GM18951 (cell line): ENCODE measurements around the gene NSF.
"Not testable (repeated sequence)": the region's sequence is repeated elsewhere in the genome, so short reads cannot be mapped to it uniquely, and the experiment has no call there.

Experiments
- in situ Hi-C: fragments of 300-500 bp; cut with MboI; formaldehyde crosslinking; loops from one replicate; pipeline ENCODE4 v1.12.0; 2022; ENCODE audit warnings: low sequenced_read_pairs, mixed read lengths, inconsistent platforms; ENCODE audit not compliant: unreplicated experiment

Gene NSF

DNA sequence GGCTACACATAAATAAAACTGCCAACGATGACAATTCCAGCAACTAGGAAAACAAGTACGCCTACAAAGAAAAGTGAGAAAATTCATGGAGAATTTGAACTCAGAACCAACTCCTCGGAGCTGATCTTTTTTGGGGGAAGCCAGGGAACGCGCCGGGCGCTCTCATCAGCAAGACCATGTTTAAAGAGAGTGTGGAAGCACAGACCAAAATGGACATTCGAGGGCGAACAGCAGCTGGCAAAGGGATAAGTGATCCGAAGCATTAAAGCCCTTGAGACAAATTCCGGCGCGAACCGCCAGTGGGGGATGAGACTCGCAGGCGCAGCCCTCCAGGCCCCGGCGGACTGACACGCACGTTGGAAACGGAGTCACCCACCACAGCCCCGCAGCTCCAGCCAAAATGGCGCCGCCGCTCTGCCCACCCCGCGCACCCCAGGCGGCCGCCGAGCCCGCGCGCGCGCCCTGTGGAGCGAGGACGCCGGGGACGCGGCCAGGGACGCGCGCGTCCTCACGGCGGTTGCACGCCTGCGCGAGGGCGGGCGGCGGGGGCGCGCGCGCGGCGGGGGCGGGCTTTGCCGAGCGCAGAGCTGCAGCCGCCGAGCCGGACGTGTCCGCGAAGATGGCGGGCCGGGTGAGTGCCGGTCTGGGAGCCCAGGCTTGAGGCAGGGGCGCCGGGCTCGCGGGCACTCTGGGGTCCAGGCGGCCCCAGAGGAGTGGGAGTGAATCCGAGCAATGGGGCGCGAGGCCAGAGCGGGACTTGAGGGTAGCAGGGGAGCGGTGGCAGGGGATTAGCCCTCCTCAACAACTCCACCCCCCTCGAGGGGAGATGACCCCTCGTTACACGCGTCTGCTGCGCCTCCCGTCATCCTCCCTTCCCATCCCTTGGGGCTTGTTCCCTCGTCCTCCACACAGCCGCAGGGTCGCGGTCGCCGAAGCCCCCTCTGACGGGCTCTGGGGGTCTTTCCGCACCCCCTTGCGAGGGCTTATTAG is at the start of gene NSF:
NSF (plus strand) TSS at position 513 of the 990 bp plus-strand sequence; CDS start at position 620, 107 bp downstream.
- in situ Hi-C loops, result not testable (repeated sequence)

DNA sequence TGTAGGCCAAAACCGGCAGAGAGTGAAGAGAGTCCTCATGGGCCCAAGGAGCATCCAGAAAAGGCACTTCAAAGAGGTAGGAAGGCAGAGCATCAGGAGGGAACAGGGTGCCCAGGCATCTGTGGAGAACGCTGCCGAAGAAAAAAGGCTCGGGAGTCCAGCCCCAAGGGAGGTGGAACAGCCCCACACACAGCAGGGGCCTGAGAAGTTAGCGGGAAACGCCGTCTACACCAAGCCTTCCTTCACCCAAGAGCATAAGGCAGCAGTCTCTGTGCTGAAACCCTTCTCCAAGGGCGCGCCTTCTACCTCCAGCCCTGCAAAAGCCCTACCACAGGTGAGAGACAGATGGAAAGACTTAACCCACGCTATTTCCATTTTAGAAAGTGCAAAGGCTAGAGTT is 41.9 kb upstream of the NSF start:
- in situ Hi-C loops, result not testable (repeated sequence)

DNA sequence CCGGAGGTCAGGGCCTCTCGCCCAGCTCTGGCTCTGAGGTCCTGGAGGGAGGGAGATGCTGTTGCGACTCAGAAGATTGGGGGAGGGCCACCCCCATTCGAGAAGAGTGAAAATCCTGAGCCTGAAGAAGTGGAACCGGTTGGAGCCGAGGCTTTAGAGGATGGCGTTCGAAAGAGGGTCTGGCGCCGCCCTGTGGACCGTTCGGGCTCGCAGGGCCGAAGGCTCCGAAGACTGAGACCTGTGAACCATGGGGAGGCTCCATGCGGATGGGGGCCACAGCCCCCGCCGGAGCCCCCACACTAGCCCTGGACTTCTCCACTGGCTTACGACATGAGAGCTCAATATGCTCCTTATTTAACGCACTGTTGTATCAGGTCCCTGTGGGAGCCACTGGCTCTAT is 31.3 kb upstream of the NSF start:
- in situ Hi-C loops, result not testable (repeated sequence)

- in situ Hi-C loops, result not testable (repeated sequence)
These were observed 30.4 kb upstream of the NSF start for GRCh38 chr17:46560048-46560447.

GRCh38 chr17:46566284-46566683 is 24.2 kb upstream of the NSF start:
- in situ Hi-C loops, result not testable (repeated sequence)

- in situ Hi-C loops, result not testable (repeated sequence)
These were observed 23.5 kb upstream of the NSF start for GRCh38 chr17:46566980-46567379.

DNA sequence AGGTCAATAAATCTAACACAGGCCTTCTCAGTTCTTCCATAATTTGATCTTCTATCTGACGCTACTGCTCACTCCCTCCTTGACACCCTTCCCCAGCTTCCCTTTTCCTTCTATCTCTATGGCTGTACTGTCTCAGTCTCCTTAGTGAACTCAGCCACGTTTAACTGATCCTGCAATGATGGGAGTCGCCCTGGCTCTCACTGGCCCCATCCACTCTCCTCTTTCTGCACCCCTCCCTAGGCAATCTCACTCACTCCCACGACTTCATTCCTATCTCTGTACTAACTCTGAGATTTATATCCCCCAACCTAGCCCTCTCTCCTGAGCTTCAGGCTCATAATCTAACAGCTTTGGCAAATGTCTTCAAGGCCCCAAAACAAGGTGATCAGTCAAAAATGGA is 18.7 kb upstream of the NSF start:
- in situ Hi-C loops, result not testable (repeated sequence)

DNA sequence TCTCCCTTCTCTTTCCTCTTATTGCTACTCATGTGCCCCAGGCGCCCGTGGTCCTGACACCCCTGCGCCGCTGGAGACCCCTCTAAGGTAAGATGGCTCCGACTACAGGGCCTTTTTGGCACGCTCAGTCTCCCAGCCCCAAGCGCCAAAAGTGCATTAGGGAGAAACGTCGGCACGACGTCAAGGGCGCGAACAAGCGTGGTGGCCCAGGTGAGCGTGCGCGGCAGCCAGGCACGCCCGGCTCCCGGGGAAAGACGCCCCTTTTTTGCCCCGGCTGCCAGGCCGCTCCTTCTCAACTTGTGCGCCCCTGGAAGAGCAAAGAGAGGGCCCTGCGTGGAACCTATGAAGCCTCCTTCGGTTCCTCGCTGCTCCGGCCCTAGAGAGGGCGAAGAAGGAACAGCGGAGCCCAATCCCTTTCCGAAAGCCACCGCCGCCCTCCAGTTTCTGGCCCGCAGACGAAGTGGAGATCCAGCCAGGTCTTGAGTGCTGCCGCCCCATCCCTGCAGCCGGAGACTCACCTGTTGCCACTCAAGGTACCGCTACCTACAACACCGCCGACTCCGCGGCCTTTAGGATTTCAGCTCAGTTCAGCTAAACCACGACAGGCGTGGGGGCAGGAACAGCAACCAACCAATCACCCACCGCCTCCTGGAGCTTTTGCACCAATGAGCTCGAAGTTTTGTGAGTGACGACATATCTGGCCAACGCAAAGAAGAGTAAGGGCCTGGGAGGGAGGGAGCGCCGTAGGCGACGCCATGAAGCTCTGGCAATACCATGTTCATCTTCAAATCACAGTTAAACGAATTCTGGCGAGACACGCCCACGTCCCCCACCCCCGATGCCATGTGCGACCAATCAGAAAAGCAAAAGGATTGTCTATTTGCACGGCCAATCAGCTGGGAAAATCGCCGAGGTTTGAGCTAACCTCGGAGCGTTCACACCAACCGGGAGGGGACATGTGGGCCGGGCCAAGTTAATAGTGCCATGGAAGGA is 11.1 kb upstream of the NSF start, which contains the start of gene ARL17A:
ARL17A (minus strand) TSS at position 609 of the 993 bp plus-strand sequence. CDS start 3,369 bp downstream, outside the sequence.
- in situ Hi-C loops, result not testable (repeated sequence)

- in situ Hi-C loops, result not testable (repeated sequence)
These were observed 10.4 kb upstream of the NSF start for GRCh38 chr17:46580082-46580481.

GRCh38 chr17:46585444-46585843 is 5.0 kb upstream of the NSF start:
- in situ Hi-C loops, result not testable (repeated sequence)

GRCh38 chr17:46591332-46591731 is 863 bp downstream of the NSF start:
- in situ Hi-C loops, result not testable (repeated sequence)

DNA sequence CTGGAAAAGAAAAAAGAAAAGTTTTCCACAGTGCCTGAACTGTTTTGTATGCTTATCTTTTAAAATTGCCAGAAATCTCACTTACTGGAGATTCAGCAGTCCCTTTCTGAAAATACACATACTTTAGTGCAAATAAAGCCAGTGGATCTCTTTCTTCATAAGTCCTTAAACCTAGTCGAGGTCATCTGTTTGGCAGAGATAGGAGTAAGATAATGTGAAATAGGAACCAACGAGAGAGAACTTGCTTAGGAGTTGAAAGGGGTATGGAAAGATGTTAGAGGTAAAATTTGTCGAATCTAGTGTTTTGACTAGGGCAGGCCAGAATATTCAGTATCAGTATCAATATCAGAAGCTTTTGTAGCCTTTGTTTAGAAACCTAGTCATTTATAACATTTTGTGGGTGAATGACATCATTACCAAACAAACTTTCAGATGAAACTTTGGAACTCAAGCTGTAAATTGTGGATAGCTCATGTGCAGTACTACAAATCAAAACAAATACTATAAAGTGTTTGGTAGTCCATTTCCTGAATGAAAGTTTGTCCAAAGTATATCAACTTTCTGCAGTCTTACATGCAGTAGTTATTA is 8.0 kb downstream of the NSF start:
- in situ Hi-C loops, result not testable (repeated sequence)

GRCh38 chr17:46600767-46601166 is 10.3 kb downstream of the NSF start:
- in situ Hi-C loops, result not testable (repeated sequence)

DNA sequence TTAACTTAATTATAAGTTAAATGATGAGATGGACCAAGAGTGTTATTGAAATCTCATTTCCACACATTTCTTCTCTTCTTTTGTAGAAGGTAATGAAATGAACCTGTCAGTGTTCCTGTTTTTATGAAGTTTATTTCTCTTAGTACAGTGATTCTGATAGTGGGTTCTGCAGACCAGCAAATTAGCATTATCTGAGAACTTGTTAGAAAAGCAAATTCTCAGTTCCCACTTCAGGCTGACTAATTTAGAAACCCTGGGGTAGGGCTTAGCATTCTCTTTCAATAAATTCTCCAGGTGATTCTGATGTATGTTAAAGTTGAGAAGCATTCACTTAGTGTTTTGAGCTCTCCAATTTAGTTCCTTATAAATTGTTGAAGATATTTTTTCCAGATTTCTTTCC is 12.7 kb downstream of the NSF start:
- in situ Hi-C loops, result not testable (repeated sequence)

GRCh38 chr17:46611304-46611703 is 20.8 kb downstream of the NSF start:
- in situ Hi-C loops, result not testable (repeated sequence)

GRCh38 chr17:46613876-46614275 is 23.4 kb downstream of the NSF start:
- in situ Hi-C loops, result not testable (repeated sequence)

DNA sequence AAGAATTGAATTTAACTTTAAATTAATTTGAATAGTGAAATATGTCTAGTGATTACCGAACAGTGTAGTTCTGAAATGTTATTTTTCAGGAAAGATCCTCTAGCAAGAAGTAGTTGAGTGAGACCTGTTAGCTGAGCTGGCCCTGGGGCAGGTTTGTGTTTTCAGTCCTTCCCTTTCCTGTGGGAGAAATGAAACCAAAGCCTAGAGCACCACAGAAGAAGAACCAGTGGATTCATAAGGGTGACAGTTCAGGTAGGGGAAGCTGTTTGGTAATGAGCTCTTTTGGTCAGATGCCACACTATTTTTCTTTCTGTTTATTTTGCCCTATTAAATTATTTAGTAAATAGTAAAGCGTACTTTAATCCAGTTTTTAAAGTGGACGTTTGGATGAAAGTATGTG is 26.7 kb downstream of the NSF start:
- in situ Hi-C loops, result not testable (repeated sequence)

DNA sequence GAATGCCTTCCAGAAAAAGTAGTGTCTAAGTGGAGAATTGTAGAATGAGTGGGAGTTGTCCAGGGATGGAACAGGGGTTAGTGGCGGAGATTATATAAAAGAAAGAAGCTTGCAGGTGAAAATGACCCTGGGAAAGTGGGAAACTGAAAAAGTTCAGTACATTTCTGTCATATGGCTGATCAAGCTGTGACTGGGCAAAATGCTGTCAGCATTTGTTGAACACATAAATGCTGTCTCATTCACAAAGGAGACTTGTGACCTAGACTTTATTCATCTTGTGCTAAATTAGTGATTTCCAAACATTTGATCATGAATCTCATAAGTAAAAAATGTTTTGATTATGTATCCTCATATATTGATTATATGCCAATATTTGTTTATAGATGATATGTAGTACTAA is 28.5 kb downstream of the NSF start:
- in situ Hi-C loops, result not testable (repeated sequence)

- in situ Hi-C loops, result not testable (repeated sequence)
These were observed 33.3 kb downstream of the NSF start for GRCh38 chr17:46623790-46624189.

DNA sequence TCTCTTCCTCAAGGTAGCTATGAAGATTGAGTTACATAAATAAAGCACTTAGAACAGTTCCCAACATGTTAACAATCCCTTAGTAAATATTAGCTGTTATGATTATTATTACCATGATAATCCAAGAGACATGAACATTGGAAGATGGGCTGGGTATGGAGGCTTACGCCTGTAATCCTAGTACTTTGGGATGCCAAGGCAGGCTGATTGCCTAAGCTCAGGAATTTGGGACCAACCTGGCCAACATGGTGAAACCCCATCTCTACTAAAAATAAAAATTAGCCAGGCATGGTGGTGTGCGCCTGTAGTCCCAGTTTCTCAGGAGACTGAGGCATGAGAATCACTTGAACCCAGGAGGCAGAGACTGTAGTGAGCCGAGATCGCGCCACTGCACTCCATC is 34.3 kb downstream of the NSF start:
- in situ Hi-C loops, result not testable (repeated sequence)
